GM12891 (cell line): ENCODE measurements around the gene PIPOX.

Experiments
- DNase-seq: peaks from one replicate; pipeline ENCODE4 v3.0.0; 2011; ENCODE audit warnings: low spot score; ENCODE audit not compliant: insufficient read length
- FAIRE-seq: peaks from 2 replicates; lab custom pipeline; 2011; peaks lifted over from hg19 to GRCh38; lab: Jason Lieb, UNC
- PAX5 ChIP-seq: IDR thresholded peaks from 2 replicates; pipeline ENCODE4 v1.6.1; 2011; ENCODE audit warnings: low read length, moderate library complexity, mild to moderate bottlenecking; ENCODE audit not compliant: insufficient read depth, severe bottlenecking
- POLR2A ChIP-seq: IDR thresholded peaks from 2 replicates; pipeline ENCODE4 v1.6.1; 2011; ENCODE audit warnings: low read depth, low read length, control low read depth
- POLR2AphosphoS5 ChIP-seq: IDR thresholded peaks from 2 replicates; pipeline ENCODE4 v1.6.1; 2011; ENCODE audit warnings: low read depth, low read length, control low read depth
- POU2F2 ChIP-seq: IDR thresholded peaks from 2 replicates; pipeline ENCODE4 v1.6.1; 2011; ENCODE audit warnings: low read depth, mild to moderate bottlenecking, control low read depth, low read length, moderate library complexity
- SPI1 ChIP-seq: IDR thresholded peaks from 2 replicates; pipeline ENCODE4 v1.6.1; 2011; ENCODE audit warnings: low read depth, low read length, control low read depth
- TAF1 ChIP-seq: IDR thresholded peaks from 2 replicates; pipeline ENCODE4 v1.6.1; 2011; ENCODE audit warnings: low read depth, low read length, control low read depth

The PIPOX gene

GRCh38 chr17:29034510-29034909, 8.4 kb upstream of the PIPOX start:
- DNase-seq: no peak
- no peak for FAIRE-seq
- no peak for TF ChIP-seq POLR2AphosphoS5
- TF ChIP-seq SPI1: no peak
- TF ChIP-seq TAF1: no peak
- TF ChIP-seq POLR2A: no peak
- TF ChIP-seq POU2F2: no peak
- TF ChIP-seq PAX5: no peak

- no peak for TF ChIP-seq PAX5
- TF ChIP-seq POLR2A: no peak
- TF ChIP-seq POLR2AphosphoS5: no peak
- DNase-seq (no peak), FAIRE-seq (no peak)
Measured at GRCh38 chr17:29036584-29036983, 6.4 kb upstream of the PIPOX start.

- no peak for FAIRE-seq
- no peak for TF ChIP-seq TAF1
- TF ChIP-seq POU2F2: no peak
- no peak for TF ChIP-seq POLR2A
- TF ChIP-seq PAX5: no peak
- TF ChIP-seq SPI1: no peak
- TF ChIP-seq POLR2AphosphoS5: no peak
Measured at GRCh38 chr17:29037739-29038084, 5.2 kb upstream of the PIPOX start.

GRCh38 chr17:29038085-29038795, 4.7 kb upstream of the PIPOX start:
- FAIRE-seq (no peak), DNase-seq (no peak)
- no peak for TF ChIP-seq POLR2AphosphoS5
- TF ChIP-seq POLR2A: no peak
- TF ChIP-seq POU2F2: no peak
- no peak for TF ChIP-seq PAX5
- TF ChIP-seq SPI1: no peak
- no peak for TF ChIP-seq TAF1

More at GRCh38 chr17:29037739-29038084, 5.2 kb upstream of the PIPOX start:
- no peak for DNase-seq

GRCh38 chr17:29039764-29040598, 3.0 kb upstream of the PIPOX start:
- TF ChIP-seq POLR2AphosphoS5: no peak
- no peak for TF ChIP-seq POLR2A
- TF ChIP-seq PAX5: no peak
- no peak for TF ChIP-seq TAF1
- no peak for TF ChIP-seq SPI1
- TF ChIP-seq POU2F2: no peak
- FAIRE-seq: no peak
- DNase-seq: no peak

GRCh38 chr17:29041091-29041490, 1.9 kb upstream of the PIPOX start:
- FAIRE-seq: no peak

GRCh38 chr17:29041571-29041970, 1.4 kb upstream of the PIPOX start:
- no peak for DNase-seq
- TF ChIP-seq TAF1: no peak
- no peak for TF ChIP-seq PAX5
- TF ChIP-seq POLR2AphosphoS5: no peak
- TF ChIP-seq POLR2A: no peak
- no peak for TF ChIP-seq SPI1
- TF ChIP-seq POU2F2: no peak
- no peak for FAIRE-seq

More at GRCh38 chr17:29041091-29041490, 1.9 kb upstream of the PIPOX start:
- TF ChIP-seq POU2F2 (no peak), SPI1 (no peak), POLR2AphosphoS5 (no peak)
- DNase-seq: no peak

- TF ChIP-seq POLR2AphosphoS5 (no peak), SPI1 (no peak), PAX5 (no peak), POLR2A (no peak), TAF1 (no peak), POU2F2 (no peak)
- DNase-seq (no peak), FAIRE-seq (no peak)
Measured at GRCh38 chr17:29042026-29042678, 789 bp upstream of the PIPOX start.

- TF ChIP-seq SPI1 (peak; percentile 95), PAX5 (no peak)
- FAIRE-seq: no peak
- DNase-seq: no peak
Measured at GRCh38 chr17:29043539-29044145, 701 bp downstream of the PIPOX start.

GRCh38 chr17:29045026-29045425, 2.1 kb downstream of the PIPOX start:
- DNase-seq (no peak), FAIRE-seq (no peak)
- TF ChIP-seq POLR2AphosphoS5 (no peak), SPI1 (no peak), POU2F2 (no peak), PAX5 (no peak)
